K562 (cell line): ENCODE results near the gene PLCE1. TPM values are rescaled to one million over a fixed set of nuclear protein-coding genes. Genes with fewer than 3 reads are reported as not detected.

ENCODE experiments used
- ATAC-seq: fragments of 200-7000 bp; cut with Tn5 transposase; 3 replicates; pipeline ENCODE4 v1.9.1; 2020; ENCODE audit warnings: moderate library complexity
- BruUV-seq: library from RNA; stranded (reverse); fragments of 400-500 nt; replicated peaks from 2 replicates; lab custom pipeline; 2021; lab: Mats Ljungman, UMichigan
- CTCF ChIA-PET: fragments of 300-600 bp; formaldehyde crosslinking; extraction: SDS; loops from one replicate; lab custom pipeline; 2021; ENCODE audit warnings: low intra/inter-chr PET ratio; lab: Yijun Ruan, JAX
- POLR2A ChIA-PET: fragments of 300-600, 350-650 bp; sonication (Branson Sonifier 250); formaldehyde crosslinking; extraction: SDS; loops from one replicate; lab custom pipeline; 2021; ENCODE audit warnings: antibody characterized with exemption, inconsistent platforms; lab: Yijun Ruan, JAX
- DNase-seq, 4 experiments: peaks; one replicate each; pipeline versions ENCODE4 v3.0.0 to v3.0.0-alpha.2; 2011 to 2018; ENCODE audit warnings: low spot score in 3 of 4, mixed read lengths in 3 of 4; ENCODE audit errors: extremely low read depth in 1 of 4
- FAIRE-seq: peaks from 2 replicates; lab custom pipeline; 2011; peaks lifted over from hg19 to GRCh38; lab: Jason Lieb, UNC
- H2AFZ ChIP-seq: 2 replicates; pipeline ENCODE4 v1.6.0; 2011; ENCODE audit warnings: low read depth, low read length, control low read depth, inconsistent platforms
- H3K27ac ChIP-seq: fragments of 200-600 bp; 3 replicates; pipeline ENCODE4 v1.8.0; 2011; ENCODE audit warnings: low read depth, mild to moderate bottlenecking, control low read depth, inconsistent platforms, low read length, moderate library complexity, mixed read lengths; ENCODE audit errors: extremely low read depth
- H3K27me3 ChIP-seq, 2 experiments: fragments of 300-600 bp in 1 of 2; 2 replicates in 1 of 2; 3 replicates in 1 of 2; pipeline versions ENCODE4 v1.6.0 to v1.8.0; 2011; ENCODE audit warnings: inconsistent platforms in 2 of 2, low read length in 2 of 2, mild to moderate bottlenecking in 1 of 2, mixed read lengths in 1 of 2, moderate library complexity in 1 of 2; ENCODE audit not compliant: control insufficient read depth in 2 of 2, insufficient read depth in 2 of 2
- H3K36me3 ChIP-seq: fragments of 300-600 bp; 3 replicates; pipeline ENCODE4 v1.8.0; 2011; ENCODE audit warnings: mild to moderate bottlenecking, low read length, inconsistent platforms; ENCODE audit not compliant: control insufficient read depth, insufficient read depth
- H3K4me1 ChIP-seq, 2 experiments: fragments of 200-600 bp in 1 of 2; replicated peaks in 1 of 2; 2 replicates in 1 of 2; 3 replicates in 1 of 2; pipeline versions ENCODE4 v1.5.1 to v1.8.0; 2011; ENCODE audit warnings: inconsistent platforms in 2 of 2, low read length in 2 of 2, mild to moderate bottlenecking in 1 of 2, mixed read lengths in 1 of 2, moderate library complexity in 1 of 2; ENCODE audit not compliant: control insufficient read depth in 2 of 2, insufficient read depth in 2 of 2
- H3K4me2 ChIP-seq: 2 replicates; pipeline ENCODE4 v1.6.1; 2011; ENCODE audit warnings: low read length, control low read depth, inconsistent platforms, mixed read lengths; ENCODE audit not compliant: insufficient read depth
- H3K4me3 ChIP-seq: fragments of 200-600 bp; sonication (generic), shearing (Covaris generic); 2 replicates; pipeline ENCODE4 v1.5.1; 2016; ENCODE audit warnings: control low read depth, inconsistent platforms
- H3K79me2 ChIP-seq: fragments of 200-600 bp; 3 replicates; pipeline ENCODE4 v1.8.0; 2011; ENCODE audit warnings: low read length, inconsistent platforms; ENCODE audit not compliant: control insufficient read depth, insufficient read depth
- H3K9ac ChIP-seq, 2 experiments: 2 replicates each; pipeline versions ENCODE4 v1.6.0 to v1.6.1; 2011; ENCODE audit warnings: low read depth in 2 of 2, low read length in 2 of 2, control low read depth in 1 of 2, inconsistent platforms in 1 of 2, mild to moderate bottlenecking in 1 of 2, mixed read lengths in 1 of 2; ENCODE audit not compliant: insufficient read depth in 1 of 2
- H3K9me1 ChIP-seq: one replicate; pipeline ENCODE4 v1.6.0; 2011; ENCODE audit warnings: inconsistent platforms, mild to moderate bottlenecking, low read length, moderate library complexity; ENCODE audit not compliant: control insufficient read depth, insufficient read depth
- H3K9me3 ChIP-seq: replicated peaks from 2 replicates; pipeline ENCODE4 v1.5.1; 2011; ENCODE audit warnings: low read depth, low read length, inconsistent platforms; ENCODE audit not compliant: control insufficient read depth, insufficient read depth
- H4K20me1 ChIP-seq: replicated peaks from 2 replicates; pipeline ENCODE4 v1.6.1; 2011; ENCODE audit warnings: low read length, inconsistent platforms, mixed read lengths; ENCODE audit not compliant: control insufficient read depth, insufficient read depth
- CREBBP ChIP-seq: IDR thresholded peaks from one replicate; pipeline ENCODE4 v1.6.1; 2012; ENCODE audit warnings: low read depth, mild to moderate bottlenecking, control low read depth, inconsistent platforms, low read length
- E2F5 ChIP-seq: sonication (generic); formaldehyde crosslinking; IDR thresholded peaks from 2 replicates; pipeline ENCODE4 v1.8.0; 2022; ENCODE audit warnings: mild to moderate bottlenecking, missing genetic modification reagents
- ELF1 ChIP-seq: fragments of 200-800 bp; sonication (Bioruptor generic); IDR thresholded peaks from 2 replicates; pipeline ENCODE4 v1.6.1; 2016; ENCODE audit warnings: missing genetic modification characterization, missing compliant biosample characterization
- ELK3 ChIP-seq: fragments of 450-650 bp; formaldehyde crosslinking; IDR thresholded peaks from 2 replicates; pipeline ENCODE4 v1.4.0; 2020; ENCODE audit warnings: mild to moderate bottlenecking
- KDM5B ChIP-seq: fragments of 200-600 bp; sonication (generic); IDR thresholded peaks from 2 replicates; pipeline ENCODE4 v1.6.1; 2012; ENCODE audit warnings: low read depth, mild to moderate bottlenecking, moderate library complexity, low read length, control low read depth, inconsistent platforms; ENCODE audit not compliant: insufficient replicate concordance
- MNT ChIP-seq, 2 experiments: fragments of 450-650 bp; conservative IDR thresholded peaks; 2 replicates each; pipeline ENCODE4 v1.6.1; 2017; ENCODE audit warnings: mild to moderate bottlenecking in 2 of 2, moderate library complexity in 2 of 2
- NCOA1 ChIP-seq: fragments of 450-650 bp; IDR thresholded peaks from 2 replicates; pipeline ENCODE4 v1.6.1; 2016; ENCODE audit warnings: low read depth
- NR1H2 ChIP-seq: sonication (generic); formaldehyde crosslinking; IDR thresholded peaks from 2 replicates; pipeline ENCODE4 v1.4.0; 2020; ENCODE audit warnings: mild to moderate bottlenecking, missing genetic modification reagents
- PHF21A ChIP-seq: fragments of 450-650 bp; IDR thresholded peaks from 2 replicates; pipeline ENCODE4 v1.6.1; 2017; ENCODE audit warnings: low read depth, borderline replicate concordance
- VEZF1 ChIP-seq: fragments of 200-800 bp; sonication (Bioruptor generic); IDR thresholded peaks from 2 replicates; pipeline ENCODE4 v1.6.1; 2017; ENCODE audit warnings: missing genetic modification characterization, missing compliant biosample characterization
- XRCC4 ChIP-seq: IDR thresholded peaks from one replicate; pipeline ENCODE4 v1.6.1; 2011; ENCODE audit not compliant: insufficient read depth, insufficient read length; ENCODE audit errors: extremely low read depth
- YY1 ChIP-seq, 3 experiments: IDR thresholded peaks; 2 replicates each; pipeline ENCODE4 v1.6.1; 2011; ENCODE audit warnings: low read length in 2 of 3, mild to moderate bottlenecking in 2 of 3, moderate library complexity in 2 of 3, borderline replicate concordance in 1 of 3, control low read depth in 1 of 3, low read depth in 1 of 3; ENCODE audit not compliant: insufficient read depth in 3 of 3, insufficient replicate concordance in 2 of 3, control insufficient read depth in 1 of 3, insufficient read length in 1 of 3; ENCODE audit errors: extremely low read depth in 1 of 3
- ZNF444 ChIP-seq: fragments of 250-450 bp; sonication (Bioruptor Pico); IDR thresholded peaks from 2 replicates; pipeline ENCODE4 v1.4.0; 2020; ENCODE audit warnings: mild to moderate bottlenecking, moderate library complexity
- WGBS: fragments of 100-300 bp; shearing (Covaris generic); methylation state at CpG from one replicate; pipeline ENCODE4 v1.1.6; 2016; ENCODE audit warnings: low coverage, mixed read lengths; ENCODE audit not compliant: insufficient coverage; ENCODE audit errors: missing lambda C conversion rate; 5-methylcytosine and 5-hydroxymethylcytosine counted together
- in situ Hi-C: fragments of 300-500 bp; cut with MboI; formaldehyde crosslinking; loops from 4 replicates; pipeline ENCODE4 v1.15.0; 2018; ENCODE audit warnings: inconsistent platforms, mixed read lengths
- intact Hi-C: fragments of 100-400 bp; cut with micrococcal nuclease; formaldehyde crosslinking; loops from 2 replicates; pipeline ENCODE4 v1.14.2; 2022
- polyA plus RNA-seq, 8 experiments: library from polyadenylated mRNA; depleted of rRNA in 4 of 8; stranded (reverse) in 5 of 8; unstranded in 3 of 8; fragments of >200 nt; fragmentation: Nextera tagmentation in 2 of 8; fragmentation: Illumina TruSeq in 1 of 8; extraction: Ambion mirVana in 2 of 8; extraction: Trizol in 1 of 8; gene quantifications; 2 replicates each; pipeline versions ENCODE4 v1.2.1 to v1.2.3, GENCODE V29; 2011 to 2014; ENCODE audit warnings: inconsistent platforms in 1 of 8, missing spikeins in 1 of 8
- total RNA-seq, 7 experiments: library from RNA; depleted of rRNA in 6 of 7; stranded (reverse); fragments of >200 nt in 6 of 7; fragmentation: Illumina TruSeq in 2 of 7; extraction: Trizol in 2 of 7; gene quantifications; 2 replicates each; pipeline versions ENCODE4 v1.2.1 to v1.2.3, GENCODE V29; 2011 to 2021; ENCODE audit warnings: low replicate concordance in 1 of 7
- TF ChIP-seq, protein P1 (sequence below): IDR thresholded peaks from 2 replicates; pipeline ENCODE4 v1.6.1; 2016; ENCODE audit warnings: missing genetic modification characterization, missing compliant biosample characterization

Gene PLCE1
- total and polyA plus RNA-seq, 9 of the 15 experiments (the other 6 are each of a cell fraction or from before 2014, with no cell fraction given), result under 0.01 to 0.52 (median 0.13) TPM; not detected in 5

DNA sequence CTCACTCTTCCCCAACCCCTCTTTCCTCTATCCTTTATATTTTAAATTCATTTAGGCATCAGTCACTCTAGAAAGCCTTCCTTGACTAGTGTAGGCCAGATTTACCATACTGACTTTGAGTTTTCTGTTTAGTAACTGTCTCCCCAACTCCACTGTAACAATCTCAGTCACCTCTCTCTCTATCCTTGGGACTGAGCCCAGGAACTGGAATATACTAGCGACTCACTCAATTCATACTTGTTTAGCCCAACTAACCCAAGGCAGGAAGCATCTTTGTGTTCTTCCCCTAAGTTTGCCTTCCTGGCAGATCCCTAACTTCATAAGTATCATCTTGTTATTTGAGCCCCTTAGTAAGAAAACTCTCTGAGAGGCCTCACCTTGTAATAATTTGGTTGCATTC is 19.1 kb downstream of the PLCE1 start (continued):
- TF ChIP-seq XRCC4, result no peak
- TF ChIP-seq ZNF444 (CRISPR knock-in tag), result no peak
- no peak for TF ChIP-seq KDM5B
- TF ChIP-seq PHF21A, result no peak

DNA sequence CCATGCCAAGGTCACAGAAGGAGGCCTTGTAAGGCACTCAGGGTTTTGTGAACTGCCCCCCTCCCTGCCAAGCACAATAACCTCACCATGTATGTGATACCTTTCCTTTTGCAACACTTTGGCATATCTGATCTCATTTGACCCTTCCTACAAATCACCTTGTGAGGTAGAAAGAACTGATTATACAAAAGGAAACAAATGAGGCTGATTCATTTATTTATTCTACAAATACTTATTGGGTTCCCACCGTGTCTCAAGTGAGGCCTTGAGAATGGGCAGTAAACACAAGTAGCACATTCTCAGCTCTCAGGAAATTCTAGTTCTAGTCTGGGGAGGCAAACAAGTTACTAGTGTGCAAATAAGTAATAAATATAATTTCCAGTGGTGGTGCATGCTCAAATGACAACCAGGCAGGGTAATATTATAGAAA is 19.6 kb downstream of the PLCE1 start:
- Histone ChIP-seq H2AFZ (no peak overlapping the region), H3K27ac (no peak overlapping the region), H3K4me2 (no peak overlapping the region), H3K9me3 (no peaks in the 10 kb centered on the region), H3K36me3 (no peaks in the 10 kb centered on the region)
- DNase-seq, result no peak
- CTCF ChIA-PET, result no interaction called here
- POLR2A ChIA-PET, result no interaction called here
- TF ChIP-seq E2F5 (CRISPR knock-in tag) (no peak), NR1H2 (CRISPR knock-in tag) (no peak), CREBBP (no peak), MNT (conservative IDR thresholded peaks at IDR 0.05) (no peak), VEZF1 (CRISPR knock-in tag) (no peak), NCOA1 (no peak), ELK3 (CRISPR knock-in tag) (no peak), YY1 (IDR thresholded peaks at IDR 0.05; ENCODE audit: borderline replicate concordance in 1 of 3, control insufficient read depth in 1 of 3, extremely low read depth in 1 of 3, insufficient read depth in 3 of 3, insufficient read length in 1 of 3, insufficient replicate concordance in 2 of 3, low read depth in 1 of 3, low read length in 2 of 3) (no peak), ELF1 (tag) (no peak)
- TF ChIP-seq, protein P1, sequence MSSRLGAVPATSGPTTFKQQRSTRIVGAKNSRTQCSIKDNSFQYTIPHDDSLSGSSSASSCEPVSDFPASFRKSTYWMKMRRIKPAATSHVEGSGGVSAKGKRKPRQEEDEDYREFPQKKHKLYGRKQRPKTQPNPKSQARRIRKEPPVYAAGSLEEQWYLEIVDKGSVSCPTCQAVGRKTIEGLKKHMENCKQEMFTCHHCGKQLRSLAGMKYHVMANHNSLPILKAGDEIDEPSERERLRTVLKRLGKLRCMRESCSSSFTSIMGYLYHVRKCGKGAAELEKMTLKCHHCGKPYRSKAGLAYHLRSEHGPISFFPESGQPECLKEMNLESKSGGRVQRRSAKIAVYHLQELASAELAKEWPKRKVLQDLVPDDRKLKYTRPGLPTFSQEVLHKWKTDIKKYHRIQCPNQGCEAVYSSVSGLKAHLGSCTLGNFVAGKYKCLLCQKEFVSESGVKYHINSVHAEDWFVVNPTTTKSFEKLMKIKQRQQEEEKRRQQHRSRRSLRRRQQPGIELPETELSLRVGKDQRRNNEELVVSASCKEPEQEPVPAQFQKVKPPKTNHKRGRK (tag), result no peak
- TF ChIP-seq, all 486 proteins: peak for 0
- Histone ChIP-seq H3K4me3 (no peak overlapping the region), H4K20me1 (no peaks in the 10 kb centered on the region), H3K9ac (no peak overlapping the region), H3K27me3 (no peaks in the 10 kb centered on the region), H3K4me1 (no peaks in the 10 kb centered on the region), H3K79me2 (no peaks in the 10 kb centered on the region), H3K9me1 (no peaks in the 10 kb centered on the region)
- ATAC-seq, result no peak
- WGBS, result 0% methylated on average over 1 of the region's 1 CpG
- in situ Hi-C loops (no loop called here), intact Hi-C loops (no loop called here)
- no peak for FAIRE-seq
- BruUV-seq, result no TSS peak
